ENCODE results near the gene TGFBR3.
A peak's percentile ranks its signal among the peaks of the same experiment; 100 is the strongest.

TGFBR3 gene

DNA sequence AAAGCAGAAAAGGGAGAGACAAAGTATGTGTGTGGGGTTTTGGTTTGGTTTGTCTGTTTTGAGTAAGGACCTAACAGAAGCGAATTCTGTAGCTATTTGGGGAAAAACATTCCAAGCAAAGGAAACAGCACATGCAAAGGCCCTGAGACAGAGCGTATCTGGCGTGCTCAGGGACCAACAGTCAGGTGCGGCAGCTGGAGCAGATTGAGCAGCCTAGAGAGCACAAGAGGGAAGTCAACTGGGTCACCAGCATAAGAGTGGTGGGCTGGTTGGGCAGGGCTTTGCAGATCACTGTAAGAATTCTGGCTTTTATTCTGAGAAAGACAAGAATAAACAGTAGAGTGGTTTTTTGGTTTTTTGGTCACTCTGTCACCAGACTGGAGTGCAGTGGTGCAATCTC lies 11.8 kb downstream of the TGFBR3 start:
- Mint-ChIP-seq H3K36me3 (ENCODE audit: low read depth) (no peaks in the 10 kb centered on the region), H3K27ac (no peak overlapping the region), H3K27me3 (ENCODE audit: low read depth, poor library complexity) (peaks cover 5% of the 10 kb centered on the region), H3K4me1 (peaks cover 12% of the 10 kb centered on the region), H3K9me3 (no peaks in the 10 kb centered on the region), H3K4me3 (no peak overlapping the region)
- no peak for DNase-seq
- TF ChIP-seq, protein P1, sequence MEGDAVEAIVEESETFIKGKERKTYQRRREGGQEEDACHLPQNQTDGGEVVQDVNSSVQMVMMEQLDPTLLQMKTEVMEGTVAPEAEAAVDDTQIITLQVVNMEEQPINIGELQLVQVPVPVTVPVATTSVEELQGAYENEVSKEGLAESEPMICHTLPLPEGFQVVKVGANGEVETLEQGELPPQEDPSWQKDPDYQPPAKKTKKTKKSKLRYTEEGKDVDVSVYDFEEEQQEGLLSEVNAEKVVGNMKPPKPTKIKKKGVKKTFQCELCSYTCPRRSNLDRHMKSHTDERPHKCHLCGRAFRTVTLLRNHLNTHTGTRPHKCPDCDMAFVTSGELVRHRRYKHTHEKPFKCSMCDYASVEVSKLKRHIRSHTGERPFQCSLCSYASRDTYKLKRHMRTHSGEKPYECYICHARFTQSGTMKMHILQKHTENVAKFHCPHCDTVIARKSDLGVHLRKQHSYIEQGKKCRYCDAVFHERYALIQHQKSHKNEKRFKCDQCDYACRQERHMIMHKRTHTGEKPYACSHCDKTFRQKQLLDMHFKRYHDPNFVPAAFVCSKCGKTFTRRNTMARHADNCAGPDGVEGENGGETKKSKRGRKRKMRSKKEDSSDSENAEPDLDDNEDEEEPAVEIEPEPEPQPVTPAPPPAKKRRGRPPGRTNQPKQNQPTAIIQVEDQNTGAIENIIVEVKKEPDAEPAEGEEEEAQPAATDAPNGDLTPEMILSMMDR (IDR thresholded peaks at IDR 0.05): no peak

DNA sequence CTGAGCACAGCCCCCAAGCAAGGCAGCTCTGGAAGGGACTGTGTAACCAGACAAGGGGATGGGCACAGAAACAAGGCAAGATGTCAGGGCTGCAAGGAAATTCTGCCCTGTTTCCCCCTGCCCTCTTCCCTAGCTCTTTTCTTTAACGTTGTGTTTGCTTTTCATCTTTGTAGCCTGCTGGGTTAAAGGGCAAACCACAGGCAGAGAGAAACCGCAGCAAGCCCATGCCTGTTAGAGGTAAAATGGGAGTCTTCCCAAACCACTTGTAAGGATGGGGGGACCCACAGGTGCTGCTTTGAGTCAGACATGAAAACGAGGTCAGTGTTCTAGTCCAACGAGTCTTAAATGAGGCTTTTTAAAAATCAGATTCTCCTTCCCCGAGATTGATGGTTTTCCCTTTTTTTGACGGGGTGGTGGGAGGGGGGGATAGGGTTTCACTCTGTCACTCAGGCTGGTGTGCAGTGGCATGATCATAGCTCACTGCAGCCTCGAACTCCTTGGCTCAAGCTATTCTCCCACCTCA lies 13.3 kb downstream of the TGFBR3 start:
- DNase-seq: no peak
- no peaks in the 10 kb centered on the region for H3K36me3 Mint-ChIP-seq (ENCODE audit: low read depth)

DNA sequence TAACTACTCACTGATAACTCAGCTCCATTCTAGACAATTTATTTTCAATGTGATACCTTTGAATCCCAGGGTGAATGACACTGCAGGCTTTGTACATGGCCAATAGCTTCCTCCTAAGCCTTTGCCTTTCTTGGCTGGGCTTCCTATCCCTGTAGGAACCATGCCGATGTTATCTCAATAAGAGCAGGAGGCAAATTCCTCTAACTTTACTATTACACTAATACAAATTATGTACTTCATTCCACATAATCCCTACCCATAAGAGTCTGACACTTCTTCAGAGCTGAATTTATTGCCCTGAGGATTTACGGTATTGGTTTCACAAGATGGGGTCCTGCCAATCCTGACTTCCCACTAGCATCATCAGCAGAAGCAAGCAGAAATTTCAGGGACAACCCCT lies 14.0 kb downstream of the TGFBR3 start:
- H3K27me3 Mint-ChIP-seq (ENCODE audit: low read depth, poor library complexity): peaks cover 9% of the 10 kb centered on the region

More for the DNA sequence above, 13.3 kb downstream of the TGFBR3 start:
- H3K4me3 Mint-ChIP-seq: no peak overlapping the region
- peaks cover 9% of the 10 kb centered on the region for H3K27me3 Mint-ChIP-seq (ENCODE audit: low read depth, poor library complexity)
- H3K4me1 Mint-ChIP-seq: peaks cover 12% of the 10 kb centered on the region
- H3K27ac Mint-ChIP-seq: peak overlapping the region; percentile 97
- TF ChIP-seq, protein P1 (IDR thresholded peaks at IDR 0.05): no peak
- no peaks in the 10 kb centered on the region for H3K9me3 Mint-ChIP-seq

DNA sequence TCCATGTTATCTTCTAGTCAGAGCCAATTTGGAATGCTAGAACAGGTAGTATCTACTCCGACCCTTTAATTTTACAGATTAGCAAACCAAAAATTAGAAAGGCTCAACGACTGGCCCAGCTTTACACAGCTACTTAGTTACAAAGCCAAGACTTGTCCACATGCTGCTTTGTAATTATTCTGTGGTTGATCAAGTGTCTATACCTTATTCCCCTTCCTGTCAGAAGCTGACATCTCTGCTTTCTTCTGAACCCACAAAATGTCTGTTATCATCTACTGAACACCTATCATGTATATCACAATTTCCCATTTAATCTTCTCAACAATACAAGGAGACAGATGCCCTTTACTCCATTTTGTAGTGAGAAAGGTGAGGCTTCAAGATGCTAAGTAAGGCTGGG lies 15.6 kb downstream of the TGFBR3 start:
- H3K27ac Mint-ChIP-seq: no peak overlapping the region
- TF ChIP-seq, protein P1 (IDR thresholded peaks at IDR 0.05): no peak
- H3K4me3 Mint-ChIP-seq: no peak overlapping the region
- no peaks in the 10 kb centered on the region for H3K9me3 Mint-ChIP-seq
- peaks cover 21% of the 10 kb centered on the region for H3K4me1 Mint-ChIP-seq
- no peak for DNase-seq
- H3K27me3 Mint-ChIP-seq (ENCODE audit: low read depth, poor library complexity): peaks cover 8% of the 10 kb centered on the region
- no peaks in the 10 kb centered on the region for H3K36me3 Mint-ChIP-seq (ENCODE audit: low read depth)

More for the DNA sequence above, 14.0 kb downstream of the TGFBR3 start:
- TF ChIP-seq, protein P1 (IDR thresholded peaks at IDR 0.05): no peak
- no peak for DNase-seq
- Mint-ChIP-seq H3K9me3 (no peaks in the 10 kb centered on the region), H3K4me1 (peaks cover 16% of the 10 kb centered on the region), H3K27ac (no peak overlapping the region), H3K36me3 (ENCODE audit: low read depth) (no peaks in the 10 kb centered on the region), H3K4me3 (no peak overlapping the region)

DNA sequence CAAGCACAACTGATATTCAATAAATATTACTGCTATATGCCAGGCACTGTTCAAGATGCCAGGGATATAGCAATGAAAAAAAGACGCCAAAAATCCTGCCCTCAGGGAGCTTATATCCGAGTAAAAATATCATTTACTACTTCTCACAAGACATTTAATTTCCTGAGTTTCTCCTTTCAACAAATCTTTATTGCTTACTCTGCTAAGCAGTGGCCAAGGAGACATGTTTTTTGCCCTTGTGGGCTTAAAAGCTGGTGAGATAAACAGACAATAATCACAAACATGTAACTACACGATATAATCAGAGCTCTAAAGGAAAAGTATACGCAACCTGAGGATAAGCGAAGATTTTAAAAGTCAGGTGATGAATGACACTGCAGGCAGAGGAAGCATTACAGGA lies 19.5 kb downstream of the TGFBR3 start:
- H3K4me1 Mint-ChIP-seq: peaks cover 9% of the 10 kb centered on the region
- DNase-seq: no peak
- TF ChIP-seq, protein P1 (IDR thresholded peaks at IDR 0.05): no peak
- H3K4me3 Mint-ChIP-seq: no peak overlapping the region
- peak overlapping the region; percentile 40 for H3K27ac Mint-ChIP-seq
- no peaks in the 10 kb centered on the region for H3K36me3 Mint-ChIP-seq (ENCODE audit: low read depth)
- no peaks in the 10 kb centered on the region for H3K9me3 Mint-ChIP-seq
- H3K27me3 Mint-ChIP-seq (ENCODE audit: low read depth, poor library complexity): peaks cover 4% of the 10 kb centered on the region

DNA sequence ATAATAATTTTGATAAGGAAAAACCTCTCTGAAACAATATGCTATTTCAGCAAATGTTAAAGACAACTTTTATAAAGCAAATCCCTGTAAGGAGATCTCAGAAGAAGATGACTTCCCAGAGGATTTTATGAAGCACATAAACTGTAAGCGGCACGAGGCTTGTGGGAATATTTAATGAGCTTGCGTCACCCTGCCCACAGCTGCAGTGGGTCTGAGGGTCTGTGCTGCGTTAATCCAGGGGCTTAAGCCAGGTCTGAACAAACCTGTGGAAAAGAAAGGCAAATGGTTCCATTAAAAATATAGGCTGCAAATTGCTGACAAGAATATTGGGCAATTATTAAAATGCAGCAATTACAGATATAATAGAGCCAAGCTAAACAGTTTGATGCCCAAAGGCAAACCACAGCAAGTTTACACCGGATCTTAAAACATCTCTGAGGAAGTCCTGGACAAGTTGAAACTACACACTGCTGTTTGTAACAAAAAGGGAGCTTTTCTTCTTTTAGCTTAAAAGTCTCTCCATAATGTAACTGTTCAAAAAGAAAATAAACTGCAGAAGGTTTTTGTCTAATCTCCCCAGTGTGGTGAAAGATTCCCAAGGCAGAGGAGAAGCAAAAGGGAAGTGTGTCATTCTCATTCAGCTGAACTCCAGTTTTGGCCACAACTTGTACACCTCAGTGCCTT lies 21.8 kb downstream of the TGFBR3 start:
- TF ChIP-seq, protein P1 (IDR thresholded peaks at IDR 0.05): no peak
- H3K36me3 Mint-ChIP-seq (ENCODE audit: low read depth): no peaks in the 10 kb centered on the region

More for the DNA sequence above, 21.8 kb downstream of the TGFBR3 start:
- no peak for DNase-seq
- H3K9me3 Mint-ChIP-seq: no peaks in the 10 kb centered on the region
- peaks cover 9% of the 10 kb centered on the region for H3K4me1 Mint-ChIP-seq
- H3K4me3 Mint-ChIP-seq: no peak overlapping the region
- H3K27me3 Mint-ChIP-seq (ENCODE audit: low read depth, poor library complexity): peaks cover 4% of the 10 kb centered on the region
- H3K27ac Mint-ChIP-seq: no peak overlapping the region
